GM10266 (cell line): ENCODE data around the gene MACROD2.

Experiments
- DNase-seq: peaks from one replicate; pipeline ENCODE4 v3.0.0; 2012; ENCODE audit errors: extremely low spot score
- TF ChIP-seq, protein P1 (sequence below): IDR thresholded peaks from 2 replicates; pipeline ENCODE4 v1.5.1; 2012; ENCODE audit warnings: mild to moderate bottlenecking, low read depth; ENCODE audit not compliant: control insufficient read depth, insufficient read depth; ENCODE audit errors: missing control alignments

MACROD2 gene

DNA sequence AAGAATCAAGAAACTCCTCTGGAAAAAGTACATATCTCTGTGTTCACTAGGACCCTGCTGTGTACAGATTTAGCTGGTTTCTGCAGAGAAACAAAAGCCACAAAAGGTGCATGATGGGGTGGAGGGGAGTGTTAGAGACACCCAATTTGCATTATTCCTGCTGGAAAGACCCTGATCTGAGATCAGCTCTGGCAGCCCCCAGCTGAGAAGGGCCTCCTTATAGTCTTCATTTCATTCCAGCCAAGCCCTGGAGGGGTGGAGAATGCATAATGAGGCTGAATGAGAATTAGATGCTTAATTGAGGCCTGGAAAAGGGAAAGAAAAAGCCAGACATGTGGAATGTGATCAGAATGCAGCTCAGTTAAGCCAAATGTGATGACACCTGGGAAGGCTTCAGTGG is 2032.4 kb downstream of the MACROD2 start:
- TF ChIP-seq, protein P1, sequence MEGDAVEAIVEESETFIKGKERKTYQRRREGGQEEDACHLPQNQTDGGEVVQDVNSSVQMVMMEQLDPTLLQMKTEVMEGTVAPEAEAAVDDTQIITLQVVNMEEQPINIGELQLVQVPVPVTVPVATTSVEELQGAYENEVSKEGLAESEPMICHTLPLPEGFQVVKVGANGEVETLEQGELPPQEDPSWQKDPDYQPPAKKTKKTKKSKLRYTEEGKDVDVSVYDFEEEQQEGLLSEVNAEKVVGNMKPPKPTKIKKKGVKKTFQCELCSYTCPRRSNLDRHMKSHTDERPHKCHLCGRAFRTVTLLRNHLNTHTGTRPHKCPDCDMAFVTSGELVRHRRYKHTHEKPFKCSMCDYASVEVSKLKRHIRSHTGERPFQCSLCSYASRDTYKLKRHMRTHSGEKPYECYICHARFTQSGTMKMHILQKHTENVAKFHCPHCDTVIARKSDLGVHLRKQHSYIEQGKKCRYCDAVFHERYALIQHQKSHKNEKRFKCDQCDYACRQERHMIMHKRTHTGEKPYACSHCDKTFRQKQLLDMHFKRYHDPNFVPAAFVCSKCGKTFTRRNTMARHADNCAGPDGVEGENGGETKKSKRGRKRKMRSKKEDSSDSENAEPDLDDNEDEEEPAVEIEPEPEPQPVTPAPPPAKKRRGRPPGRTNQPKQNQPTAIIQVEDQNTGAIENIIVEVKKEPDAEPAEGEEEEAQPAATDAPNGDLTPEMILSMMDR = no peak
- no peak for DNase-seq

- no peak for DNase-seq
- TF ChIP-seq, protein P1 = no peak
Measured at GRCh38 chr20:16028923-16029322, 2033.6 kb downstream of the MACROD2 start.

- TF ChIP-seq, protein P1 = no peak
- no peak for DNase-seq
Measured at GRCh38 chr20:16030253-16030652, 2034.9 kb downstream of the MACROD2 start.

DNA sequence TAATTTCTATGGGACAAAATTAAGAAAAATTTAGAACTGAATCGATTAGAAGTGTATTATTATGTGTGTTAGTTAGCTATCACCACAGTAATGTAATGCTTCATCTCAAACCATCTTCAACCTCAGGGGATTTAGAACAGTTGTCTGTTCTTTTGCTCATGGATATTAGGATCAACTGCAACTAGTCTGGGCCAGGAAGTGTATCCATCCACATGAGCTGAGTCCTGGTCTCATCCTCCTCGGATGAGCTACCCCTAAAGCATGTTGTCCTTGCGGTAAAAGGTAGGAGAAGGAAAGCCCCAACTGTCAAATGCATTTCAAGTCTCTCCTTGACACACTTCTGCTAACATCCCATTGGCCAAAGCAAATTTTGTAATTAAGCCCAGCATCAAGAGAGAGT is 2040.3 kb downstream of the MACROD2 start:
- TF ChIP-seq, protein P1 = no peak
- DNase-seq = no peak

DNA sequence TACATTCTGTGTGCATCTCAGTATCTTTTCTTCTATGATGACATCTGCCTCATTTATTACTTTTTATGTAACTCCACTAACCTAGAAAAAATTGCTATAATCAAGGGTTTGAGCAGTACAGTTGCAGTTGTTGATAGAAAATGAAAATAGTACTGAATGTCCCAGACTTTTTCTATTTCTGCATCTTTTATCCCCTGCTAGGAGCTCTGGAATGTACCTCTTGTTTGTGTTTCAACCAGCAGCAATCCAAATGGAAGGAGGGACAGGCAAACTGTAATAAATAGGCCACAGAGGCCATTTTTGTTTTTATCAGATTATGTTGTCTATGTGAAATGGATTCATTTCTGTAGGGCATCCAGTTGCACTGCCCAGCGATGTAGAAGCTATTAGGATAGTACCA is 2041.0 kb downstream of the MACROD2 start:
- no peak for DNase-seq

DNA sequence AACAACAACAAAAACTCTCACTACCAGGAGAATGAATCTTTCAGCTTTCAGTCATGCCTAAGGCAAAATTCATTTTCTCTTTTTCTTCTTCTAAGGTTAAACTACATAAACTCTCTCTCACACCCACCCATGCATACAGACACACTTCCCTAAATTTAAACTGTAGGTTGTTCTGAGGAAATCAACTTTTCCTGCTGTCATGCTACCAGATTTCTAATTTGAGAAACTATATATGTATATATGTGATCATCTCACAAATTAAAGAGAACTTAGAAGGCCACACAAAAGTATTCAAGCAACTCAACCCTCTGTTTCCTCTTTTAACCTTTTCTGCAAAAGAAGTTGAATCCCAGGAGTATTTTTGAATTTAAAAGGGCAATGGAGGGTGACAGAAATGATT is 2045.4 kb downstream of the MACROD2 start:
- no peak for DNase-seq
- TF ChIP-seq, protein P1 = no peak

More for the DNA sequence above, 2041.0 kb downstream of the MACROD2 start:
- TF ChIP-seq, protein P1 = no peak

DNA sequence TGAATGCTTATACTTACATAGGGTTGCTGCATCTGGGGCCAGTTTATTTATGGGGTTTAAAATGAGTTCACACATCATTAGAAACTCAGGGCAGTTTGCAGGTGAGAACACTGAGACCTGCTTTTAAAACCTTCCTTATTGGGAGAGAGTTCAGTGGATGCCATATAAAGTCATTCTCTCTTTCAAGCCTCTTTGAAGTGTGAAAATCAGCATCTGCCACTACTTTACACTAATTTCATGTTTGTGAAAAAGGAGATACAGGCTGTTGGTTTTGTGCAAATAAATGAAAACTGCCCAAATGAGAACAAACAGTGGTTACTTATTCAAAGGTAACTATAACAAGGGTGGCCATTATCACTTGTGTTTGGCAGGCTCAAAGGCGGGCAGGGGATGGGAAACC is 2047.4 kb downstream of the MACROD2 start:
- TF ChIP-seq, protein P1 = no peak
- DNase-seq = no peak
